Colonic mucosa (tissue), 4 donors: ENCODE data around the gene C1RL. TPM values are rescaled to one million over a fixed set of nuclear protein-coding genes. Genes with fewer than 3 reads are reported as not detected.

Source experiments
- DNase-seq: peaks from one replicate; pipeline ENCODE4 v3.0.0-alpha.2; 2020
- H3K27ac ChIP-seq: fragments of 200-600 bp; one replicate; pipeline ENCODE4 v1.8.0; 2021
- H3K27me3 ChIP-seq: fragments of 200-600 bp; one replicate; pipeline ENCODE4 v1.8.0; 2021
- H3K36me3 ChIP-seq: fragments of 200-600 bp; one replicate; pipeline ENCODE4 v1.8.0; 2021
- H3K4me1 ChIP-seq: fragments of 200-600 bp; one replicate; pipeline ENCODE4 v1.8.0; 2021; ENCODE audit warnings: mild to moderate bottlenecking
- H3K4me3 ChIP-seq: fragments of 200-600 bp; one replicate; pipeline ENCODE4 v1.8.0; 2021
- H3K9ac ChIP-seq, 2 donors: one replicate each; pipeline ENCODE4 v1.7.0; 2013; ENCODE audit warnings: control low read depth in 2 of 2, low read depth in 2 of 2, low read length in 2 of 2
- H3K9me3 ChIP-seq: fragments of 200-600 bp; one replicate; pipeline ENCODE4 v1.8.0; 2021
- intact Hi-C: fragments of 100-400 bp; cut with DNase I; formaldehyde crosslinking; loops from one replicate; pipeline ENCODE4 v1.14.1; 2022
- total RNA-seq, 2 donors: library from RNA; stranded (reverse); fragmentation: NEBNext Ultra II Directional in 1 of 2; extraction: Animal tissue kit (Norgen Biotek cat#: 25700) in 1 of 2; gene quantifications; one replicate each; pipeline ENCODE4 v1.2.1, GENCODE V29; 2021
- TF ChIP-seq, protein P1 (sequence below): fragments of 200-600 bp; IDR thresholded peaks from one replicate; pipeline ENCODE4 v1.8.0; 2022; ENCODE audit warnings: antibody characterized with exemption, mild to moderate bottlenecking
- donor health status: healthy.
- donor health status: DM: no; HTN: no; CAD: no.
- donor health status: DM: no; HTN: no; CAD: no.

Gene C1RL
- total RNA-seq, 2 donors from 2014 or later = 39.5 to 39.7 TPM

DNA sequence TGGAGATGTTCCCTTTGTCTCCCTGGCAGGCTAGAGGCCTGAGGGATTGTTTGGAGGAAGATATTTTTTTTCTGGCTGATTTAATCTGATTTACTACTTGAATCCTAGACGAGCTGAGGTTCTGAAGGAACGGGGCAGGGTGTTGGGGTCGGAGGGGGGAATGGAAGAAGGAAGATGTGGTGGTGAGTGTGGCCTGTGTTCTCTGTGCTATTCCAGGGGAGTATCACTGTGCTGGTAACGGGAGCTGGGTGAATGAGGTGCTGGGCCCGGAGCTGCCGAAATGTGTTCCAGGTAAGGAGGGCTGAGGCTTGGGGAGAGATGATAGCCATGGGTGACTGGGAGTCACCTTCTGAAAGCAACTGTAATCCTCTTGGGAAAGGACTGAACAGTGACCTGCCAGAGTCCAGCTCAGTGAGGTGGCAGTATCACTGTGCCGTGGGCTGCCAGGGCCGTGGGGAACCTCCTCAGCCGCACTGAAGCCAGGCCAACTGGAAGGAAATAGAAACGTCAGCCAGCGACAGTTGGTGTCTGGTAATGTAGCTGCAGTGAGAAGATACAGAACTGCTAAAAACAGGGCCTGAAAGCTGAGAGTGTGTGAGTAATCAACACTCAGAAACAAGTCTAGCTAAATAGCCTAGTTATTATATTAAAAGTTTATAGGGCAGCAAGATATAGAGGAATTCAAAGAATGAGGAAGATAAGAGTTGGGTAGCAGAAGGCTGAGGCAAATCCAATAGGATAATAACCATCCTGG is 40.6 kb downstream of the C1RL start:
- no peak overlapping the region for H3K27ac ChIP-seq
- no peaks in the 10 kb centered on the region for H3K9me3 ChIP-seq
- H3K4me3 ChIP-seq = no peak overlapping the region
- no peaks in the 10 kb centered on the region for H3K4me1 ChIP-seq
- DNase-seq = no peak
- H3K9ac ChIP-seq = no peak overlapping the region
- intact Hi-C loops = no loop called here
- TF ChIP-seq, protein P1, sequence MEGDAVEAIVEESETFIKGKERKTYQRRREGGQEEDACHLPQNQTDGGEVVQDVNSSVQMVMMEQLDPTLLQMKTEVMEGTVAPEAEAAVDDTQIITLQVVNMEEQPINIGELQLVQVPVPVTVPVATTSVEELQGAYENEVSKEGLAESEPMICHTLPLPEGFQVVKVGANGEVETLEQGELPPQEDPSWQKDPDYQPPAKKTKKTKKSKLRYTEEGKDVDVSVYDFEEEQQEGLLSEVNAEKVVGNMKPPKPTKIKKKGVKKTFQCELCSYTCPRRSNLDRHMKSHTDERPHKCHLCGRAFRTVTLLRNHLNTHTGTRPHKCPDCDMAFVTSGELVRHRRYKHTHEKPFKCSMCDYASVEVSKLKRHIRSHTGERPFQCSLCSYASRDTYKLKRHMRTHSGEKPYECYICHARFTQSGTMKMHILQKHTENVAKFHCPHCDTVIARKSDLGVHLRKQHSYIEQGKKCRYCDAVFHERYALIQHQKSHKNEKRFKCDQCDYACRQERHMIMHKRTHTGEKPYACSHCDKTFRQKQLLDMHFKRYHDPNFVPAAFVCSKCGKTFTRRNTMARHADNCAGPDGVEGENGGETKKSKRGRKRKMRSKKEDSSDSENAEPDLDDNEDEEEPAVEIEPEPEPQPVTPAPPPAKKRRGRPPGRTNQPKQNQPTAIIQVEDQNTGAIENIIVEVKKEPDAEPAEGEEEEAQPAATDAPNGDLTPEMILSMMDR = no peak
- no peaks in the 10 kb centered on the region for H3K27me3 ChIP-seq
- H3K36me3 ChIP-seq = no peaks in the 10 kb centered on the region

GRCh38 chr12:7067096-7067495 is 41.9 kb downstream of the C1RL start:
- intact Hi-C loops = no loop called here
- TF ChIP-seq, protein P1 = no peak
- Histone ChIP-seq H3K27ac (no peak overlapping the region), H3K36me3 (no peaks in the 10 kb centered on the region), H3K27me3 (no peaks in the 10 kb centered on the region), H3K4me1 (no peaks in the 10 kb centered on the region), H3K9me3 (no peaks in the 10 kb centered on the region), H3K9ac (no peak overlapping the region), H3K4me3 (no peak overlapping the region)
- no peak for DNase-seq

DNA sequence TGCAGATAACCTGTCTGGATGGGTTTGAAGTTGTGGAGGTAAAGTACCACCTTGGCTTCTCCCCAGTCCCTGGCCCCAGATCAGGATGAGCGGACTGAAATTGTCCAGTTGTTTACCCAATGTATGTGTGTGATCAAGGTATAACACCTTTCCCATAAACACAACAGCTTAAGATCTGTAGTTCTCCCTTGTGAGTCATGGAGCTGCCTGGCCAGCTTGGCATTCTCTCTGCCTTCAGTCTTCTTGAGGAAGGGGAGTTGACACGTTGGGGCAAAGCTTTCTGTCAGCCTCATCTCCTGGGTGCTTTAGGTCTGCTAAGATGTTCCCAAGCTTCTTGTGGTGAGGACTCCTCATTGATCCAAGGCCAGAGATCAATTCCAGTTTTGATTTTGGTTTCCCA is 42.4 kb downstream of the C1RL start:
- H3K4me1 ChIP-seq = no peaks in the 10 kb centered on the region
- intact Hi-C loops = no loop called here
- H3K27ac ChIP-seq = no peak overlapping the region
- no peak overlapping the region for H3K4me3 ChIP-seq
- H3K9me3 ChIP-seq = no peaks in the 10 kb centered on the region
- TF ChIP-seq, protein P1 = no peak
- H3K27me3 ChIP-seq = no peaks in the 10 kb centered on the region
- no peak for DNase-seq
- no peaks in the 10 kb centered on the region for H3K36me3 ChIP-seq
- H3K9ac ChIP-seq = no peak overlapping the region

- no peak overlapping the region for H3K27ac ChIP-seq
- no peaks in the 10 kb centered on the region for H3K4me1 ChIP-seq
- H3K9me3 ChIP-seq = no peaks in the 10 kb centered on the region
- H3K36me3 ChIP-seq = no peaks in the 10 kb centered on the region
- intact Hi-C loops = no loop called here
- H3K4me3 ChIP-seq = no peak overlapping the region
- no peak for DNase-seq
- no peaks in the 10 kb centered on the region for H3K27me3 ChIP-seq
- no peak overlapping the region for H3K9ac ChIP-seq
- TF ChIP-seq, protein P1 = no peak
Observed at GRCh38 chr12:7065073-7065623, 43.9 kb downstream of the C1RL start.

DNA sequence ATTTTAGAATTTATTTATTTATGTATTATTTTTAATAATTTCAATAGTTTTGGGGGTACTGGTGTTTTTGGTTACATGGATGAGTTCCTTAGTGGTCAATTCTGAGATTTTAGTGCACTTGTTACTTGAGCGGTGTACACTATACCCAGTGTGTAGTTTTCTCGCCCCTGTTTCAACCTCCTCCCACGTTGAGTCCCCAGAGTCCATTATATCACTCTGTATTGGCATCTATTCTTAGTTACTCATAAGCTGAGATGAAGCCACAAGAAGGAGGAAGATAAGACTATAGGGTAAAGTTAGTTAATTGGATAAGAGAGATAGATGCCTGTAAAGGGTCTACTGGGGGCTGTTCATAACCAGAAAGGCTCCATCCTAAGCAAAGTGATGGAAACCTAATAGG is 44.5 kb downstream of the C1RL start:
- intact Hi-C loops = no loop called here
- Histone ChIP-seq H3K36me3 (no peaks in the 10 kb centered on the region), H3K27me3 (no peaks in the 10 kb centered on the region), H3K4me3 (no peak overlapping the region), H3K27ac (no peak overlapping the region), H3K9ac (no peak overlapping the region), H3K4me1 (no peaks in the 10 kb centered on the region), H3K9me3 (no peaks in the 10 kb centered on the region)
- TF ChIP-seq, protein P1 = no peak
- no peak for DNase-seq
